DMS53 treated with DMSO at 0.1 percent for 48 hours (cell line): ENCODE measurements around the gene FRMD7.
"Not testable (repeated sequence)": the region's sequence is repeated elsewhere in the genome, so short reads cannot be mapped to it uniquely, and the experiment has no call there.

Experiments
- DNase-seq: peaks from one replicate; lab custom pipeline; 2025; ENCODE audit not compliant: unreplicated experiment; lab: John Stamatoyannopoulos, UW

FRMD7 gene

DNA sequence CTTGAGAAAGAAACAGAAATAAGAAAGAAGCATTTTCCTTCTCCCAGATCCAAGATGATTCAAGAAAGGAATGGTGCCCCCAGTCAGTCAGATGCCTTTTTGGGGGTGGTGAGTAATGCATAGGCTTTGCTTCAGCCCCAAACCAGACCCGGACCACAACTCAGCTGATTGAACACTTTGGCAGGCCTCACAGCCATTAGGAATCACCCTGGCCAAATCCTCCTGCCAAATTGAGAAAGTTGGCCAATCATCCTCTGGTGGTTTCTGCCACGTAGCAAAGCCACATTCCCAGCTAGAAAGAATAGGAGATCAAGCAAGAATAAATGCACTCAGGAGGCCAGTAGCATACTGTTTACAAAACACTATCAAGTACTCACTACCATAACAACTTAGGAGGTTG is 33.7 kb downstream of the FRMD7 start:
- DNase-seq, result no peak

DNA sequence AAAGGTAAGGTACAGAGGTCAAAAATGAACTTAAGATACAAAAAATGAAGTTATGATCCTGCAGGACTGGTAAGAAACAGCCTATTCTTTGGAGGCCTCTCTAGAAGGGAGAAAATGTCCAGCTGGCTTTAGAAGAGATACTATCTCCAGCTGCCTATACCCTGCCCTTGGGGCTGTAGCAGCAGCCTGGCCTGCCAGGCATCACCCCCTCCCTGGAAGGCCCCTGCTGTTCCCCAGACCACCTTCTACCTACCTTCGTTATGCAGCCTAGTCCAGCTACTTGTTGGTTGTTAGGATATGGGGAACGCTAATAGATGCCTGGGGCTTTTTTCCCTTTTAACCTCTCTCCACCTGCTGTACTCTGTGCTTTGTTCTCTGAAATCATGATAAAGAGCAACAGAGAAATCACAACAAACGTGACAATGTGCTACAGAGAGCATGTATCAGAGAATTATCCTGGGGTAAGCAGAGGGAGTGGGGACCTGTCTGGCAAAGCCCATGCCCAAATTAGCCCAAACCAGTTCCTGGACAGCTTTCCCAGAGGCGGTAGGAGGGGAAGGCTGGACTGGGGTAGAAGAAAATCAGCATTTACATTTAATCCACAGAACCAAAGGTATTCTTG is 34.5 kb downstream of the FRMD7 start:
- no peak for DNase-seq

DNA sequence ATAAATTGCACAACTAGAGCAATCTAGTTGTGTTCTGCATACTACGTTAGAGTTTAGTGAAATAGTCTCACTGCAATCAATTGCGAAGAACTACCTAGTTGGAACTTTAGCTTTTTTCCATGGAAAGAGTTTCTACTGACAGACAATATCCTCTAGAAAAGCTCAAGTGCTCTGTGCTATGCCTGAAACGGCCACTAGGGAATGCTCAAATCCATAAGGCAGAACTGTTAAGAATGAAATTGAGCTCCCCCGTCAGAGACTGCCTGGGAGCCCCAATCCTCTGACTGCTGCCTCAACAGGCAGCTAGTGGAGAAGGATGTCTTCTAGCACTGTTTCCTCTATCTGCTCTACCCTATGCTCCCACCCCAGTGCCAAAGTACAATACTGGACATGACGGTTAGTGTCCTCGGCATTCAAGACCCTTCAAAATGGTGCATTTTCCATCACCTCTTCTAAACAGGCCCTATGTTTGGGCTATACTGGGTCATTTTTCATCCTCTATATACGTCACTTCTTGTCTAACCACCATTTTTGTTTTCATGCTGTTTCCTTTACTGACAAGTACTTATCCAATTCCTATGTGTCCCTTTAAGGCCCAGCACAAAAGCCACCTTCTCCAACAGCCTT is 35.3 kb downstream of the FRMD7 start:
- DNase-seq, result peak; percentile 52

DNA sequence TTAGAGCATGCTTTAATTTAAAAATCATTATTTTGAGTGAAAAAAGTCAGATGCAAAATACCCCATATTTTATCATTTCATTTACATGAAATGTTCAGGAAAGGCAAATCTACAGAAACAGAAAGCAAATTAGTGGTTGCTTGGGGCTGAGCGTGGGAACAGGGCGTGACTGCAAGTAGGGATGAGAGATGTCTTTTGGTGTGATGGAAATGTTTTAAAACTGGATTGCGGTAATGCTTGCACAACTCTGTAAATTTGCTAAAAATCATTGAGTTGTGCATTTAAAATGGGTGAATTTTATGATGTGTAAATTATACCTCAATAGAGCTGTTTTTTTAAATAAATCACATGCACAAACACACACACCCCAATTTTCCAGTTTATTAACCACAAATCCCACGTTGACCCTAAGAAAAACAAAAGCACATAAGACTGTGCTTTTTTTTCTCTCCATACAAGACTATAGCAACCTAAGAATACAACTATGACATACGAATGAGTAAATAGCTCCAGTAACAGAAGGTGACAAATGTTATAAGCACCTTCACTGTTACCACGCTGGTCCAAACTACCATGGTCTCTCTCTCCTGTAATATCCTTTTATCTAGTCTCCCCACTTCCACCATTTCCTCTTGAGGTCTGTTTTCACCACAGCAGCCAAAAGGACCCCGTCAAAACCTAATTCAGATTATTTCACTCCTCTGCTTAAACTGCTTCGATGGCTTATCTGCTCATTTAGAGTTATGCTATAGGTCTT is 37.2 kb downstream of the FRMD7 start:
- DNase-seq, result no peak

DNA sequence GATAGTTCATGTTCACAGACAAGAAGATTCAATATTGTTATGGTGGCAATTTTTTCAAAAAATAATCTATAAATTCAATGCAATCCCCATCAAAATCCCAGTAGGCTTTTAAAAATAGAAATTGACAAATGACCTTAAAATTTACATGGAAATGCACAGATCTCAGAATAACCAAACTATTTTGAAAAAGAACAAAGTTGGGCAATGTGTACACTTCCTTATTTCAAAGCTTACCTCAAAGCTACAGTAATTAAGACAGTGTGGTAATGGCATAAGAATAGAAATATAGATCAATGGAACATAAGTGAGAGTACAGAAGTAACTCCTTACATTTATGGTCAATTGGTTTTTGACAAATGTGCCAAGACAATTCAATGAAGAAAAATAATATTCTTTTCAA is 39.0 kb downstream of the FRMD7 start:
- no peak for DNase-seq

DNA sequence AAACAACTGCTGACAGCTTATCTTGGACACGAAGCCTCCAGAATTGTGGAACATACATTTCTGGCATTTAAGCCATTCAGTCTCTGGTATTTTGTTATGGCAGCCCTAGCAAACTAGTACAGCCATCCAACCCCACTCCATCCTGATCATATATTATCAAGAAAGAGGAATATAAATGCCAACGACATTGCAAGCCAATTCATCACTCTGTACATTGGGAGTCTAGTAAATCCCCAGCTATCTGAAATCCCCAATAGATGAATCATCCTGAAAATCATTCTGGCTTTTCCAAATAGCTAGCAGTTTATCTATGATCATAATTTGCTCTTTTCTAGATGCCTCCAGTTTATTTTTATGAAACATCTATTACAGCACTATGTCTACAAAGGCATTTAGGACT is 41.1 kb downstream of the FRMD7 start:
- DNase-seq, result no peak

DNA sequence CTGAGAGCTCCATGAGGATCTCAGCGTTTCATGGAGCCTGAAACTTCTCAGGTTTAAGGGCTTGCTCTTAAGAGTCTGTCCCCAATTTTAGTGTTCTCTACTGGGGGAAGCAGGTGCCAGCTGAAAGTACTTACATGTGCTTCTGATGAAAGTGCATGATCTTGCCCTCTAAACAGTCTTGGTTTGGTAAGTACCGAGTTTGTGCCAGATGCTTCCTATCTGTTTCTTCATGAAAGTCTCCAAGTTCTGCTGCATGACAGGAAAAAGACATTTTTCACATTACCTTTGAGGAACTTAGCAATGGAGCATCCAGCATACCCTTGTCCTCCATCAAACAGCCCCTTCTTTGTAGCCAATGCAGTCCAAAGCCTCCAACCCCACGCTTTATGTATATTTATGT is 42.0 kb downstream of the FRMD7 start:
- DNase-seq, result no peak

DNA sequence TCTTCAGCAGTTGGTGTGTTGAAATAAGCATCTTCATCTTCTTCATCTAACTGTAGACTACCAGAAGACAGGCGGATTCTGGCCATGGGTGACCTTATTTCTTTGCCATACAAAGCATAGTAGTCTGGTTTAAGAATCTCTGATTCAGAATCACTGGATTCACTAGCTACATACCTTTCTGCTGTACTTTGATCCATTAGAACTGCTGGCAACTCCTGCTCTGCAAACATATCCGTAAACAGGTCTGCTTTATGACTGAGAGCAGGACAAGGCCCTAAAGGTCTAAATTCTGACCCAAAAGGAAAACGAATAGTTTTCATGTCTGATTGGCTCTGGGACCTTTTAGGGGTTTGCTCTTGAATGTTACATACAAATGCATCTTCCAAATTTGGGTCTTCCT is 49.9 kb downstream of the FRMD7 start:
- DNase-seq, result no peak

DNA sequence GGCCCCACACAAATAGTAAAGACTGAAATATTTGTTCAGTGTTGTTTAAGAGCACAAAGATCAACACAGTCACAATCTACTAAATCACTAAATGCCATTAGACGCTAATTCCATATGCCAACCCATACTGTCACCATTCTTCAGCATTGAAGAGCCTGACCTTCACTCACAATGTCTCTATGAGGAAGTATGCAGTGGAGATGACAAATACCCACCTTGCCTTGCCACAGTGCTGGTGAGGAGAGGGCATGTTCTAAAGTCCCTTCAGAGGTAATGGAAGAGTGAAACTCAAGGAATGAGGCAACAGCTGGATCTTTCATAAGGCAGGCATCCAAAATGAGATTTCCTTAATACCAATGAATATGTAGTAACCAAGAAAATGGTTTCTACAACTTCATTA is 50.4 kb downstream of the FRMD7 start:
- no peak for DNase-seq

DNA sequence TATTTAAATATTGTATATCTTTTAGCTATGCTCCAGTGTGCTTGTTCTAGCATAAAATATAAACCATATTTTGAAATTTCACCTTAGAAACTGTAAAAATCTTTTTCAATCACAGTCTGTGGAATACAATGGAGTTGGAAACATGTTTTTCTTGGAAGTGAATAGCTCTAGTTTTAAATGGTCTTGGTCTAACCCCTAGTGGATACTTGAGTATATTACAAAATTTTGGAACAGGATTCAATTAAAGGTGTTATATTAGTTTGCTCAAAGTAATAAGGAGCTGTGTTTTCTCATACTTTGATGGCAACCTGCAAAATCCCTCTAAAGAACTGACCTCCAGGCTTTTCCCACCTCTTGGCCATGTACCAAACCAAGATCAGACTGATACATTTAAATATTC is 56.6 kb downstream of the FRMD7 start:
- DNase-seq, result no peak

DNA sequence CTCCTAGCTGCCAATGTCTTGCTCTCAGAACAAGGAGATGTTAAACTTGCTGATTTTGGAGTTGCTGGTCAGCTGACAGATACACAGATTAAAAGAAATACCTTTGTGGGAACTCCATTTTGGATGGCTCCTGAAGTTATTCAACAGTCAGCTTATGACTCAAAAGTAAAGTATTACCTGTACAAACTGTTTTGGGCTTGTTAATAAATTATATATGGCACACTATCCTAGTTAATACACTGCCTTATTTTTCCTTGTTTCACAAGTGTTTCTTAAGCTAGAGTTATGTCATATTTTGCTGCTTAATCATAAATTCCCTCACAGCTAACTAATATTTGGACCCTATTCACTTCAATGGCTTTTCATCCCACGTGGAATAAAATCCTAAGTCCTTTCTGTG is 59.4 kb downstream of the FRMD7 start:
- DNase-seq, result no peak

DNA sequence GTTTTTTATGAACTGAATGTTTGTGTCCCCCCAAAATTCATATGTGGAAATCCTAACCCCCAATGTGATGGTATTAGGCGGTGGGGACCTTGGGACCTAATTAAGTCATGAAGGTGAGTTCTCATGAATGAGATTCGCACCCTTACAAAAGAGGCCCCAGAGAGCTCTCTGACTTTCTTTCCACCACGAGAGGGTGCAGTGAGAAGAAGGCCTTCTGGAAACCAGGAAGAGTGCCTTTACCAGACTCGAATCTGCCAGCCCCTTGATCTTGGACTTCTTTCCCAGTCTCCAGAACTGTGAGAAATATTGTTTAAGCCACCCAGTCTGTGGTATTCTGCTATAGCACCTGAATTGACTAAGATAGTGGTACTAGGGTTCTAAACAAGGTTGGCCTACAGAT is 64.0 kb downstream of the FRMD7 start:
- DNase-seq, result no peak

DNA sequence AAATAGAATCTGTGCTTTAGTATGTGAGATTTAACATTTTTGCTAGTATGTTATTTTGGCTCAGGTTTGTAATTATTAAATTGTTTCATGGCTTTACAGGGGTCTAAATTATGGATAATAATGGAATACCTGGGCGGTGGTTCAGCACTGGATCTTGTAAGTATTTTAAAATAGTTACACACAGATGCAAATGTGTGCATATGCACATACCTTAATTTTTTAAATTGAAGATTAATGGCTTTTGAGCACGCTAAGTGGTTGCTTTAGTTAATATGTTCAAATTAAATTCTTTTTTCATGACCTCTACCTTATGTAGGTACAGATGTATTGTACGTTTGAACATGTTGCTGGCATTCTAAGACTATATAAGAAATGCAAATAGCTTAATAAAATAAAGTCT is 64.5 kb downstream of the FRMD7 start:
- DNase-seq, result no peak

DNA sequence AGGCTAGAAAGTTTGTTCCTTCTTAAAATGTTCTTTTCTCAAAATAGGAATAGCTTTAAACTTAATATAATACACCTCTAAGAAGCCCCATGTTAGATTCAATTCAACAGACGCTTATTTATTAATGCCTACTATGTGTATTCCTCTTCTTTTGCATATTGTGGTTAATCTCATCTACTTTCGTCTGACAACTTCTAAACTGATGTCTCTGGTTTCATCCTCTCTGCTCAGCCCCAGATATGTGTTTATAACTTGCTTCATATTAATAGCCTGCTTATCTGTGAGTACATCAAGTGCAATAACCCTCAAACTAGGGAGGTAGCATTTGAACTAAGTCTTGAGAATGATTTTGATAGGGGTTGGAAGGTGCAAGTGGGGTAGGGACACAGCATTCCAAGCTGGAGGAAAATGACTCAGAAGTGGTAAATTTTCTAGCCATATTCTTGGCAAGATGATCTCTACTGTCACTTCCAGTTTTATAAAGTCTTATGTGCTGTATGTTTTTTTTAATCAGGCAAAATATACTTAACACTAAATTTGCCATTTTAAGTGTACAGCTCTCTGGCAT is 67.8 kb downstream of the FRMD7 start:
- DNase-seq, result no peak

DNA sequence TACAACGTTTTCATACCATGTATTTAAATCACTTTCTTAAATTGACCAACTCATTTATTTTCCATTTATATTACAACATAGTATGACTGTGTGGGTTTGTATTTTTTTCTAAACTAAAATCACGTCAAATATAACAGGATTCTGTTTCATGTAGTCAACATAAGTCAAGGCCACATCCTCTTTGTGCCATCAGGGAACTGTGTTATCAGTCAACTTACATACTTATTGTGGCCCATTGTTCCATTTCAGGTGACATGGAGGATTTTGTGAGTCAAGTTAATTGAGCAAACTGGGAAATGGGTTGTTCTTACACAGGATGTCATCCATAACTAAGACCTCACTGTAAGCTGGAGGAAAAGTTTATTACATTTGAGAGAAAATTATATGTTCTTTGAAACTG is 68.8 kb downstream of the FRMD7 start:
- DNase-seq, result no peak

DNA sequence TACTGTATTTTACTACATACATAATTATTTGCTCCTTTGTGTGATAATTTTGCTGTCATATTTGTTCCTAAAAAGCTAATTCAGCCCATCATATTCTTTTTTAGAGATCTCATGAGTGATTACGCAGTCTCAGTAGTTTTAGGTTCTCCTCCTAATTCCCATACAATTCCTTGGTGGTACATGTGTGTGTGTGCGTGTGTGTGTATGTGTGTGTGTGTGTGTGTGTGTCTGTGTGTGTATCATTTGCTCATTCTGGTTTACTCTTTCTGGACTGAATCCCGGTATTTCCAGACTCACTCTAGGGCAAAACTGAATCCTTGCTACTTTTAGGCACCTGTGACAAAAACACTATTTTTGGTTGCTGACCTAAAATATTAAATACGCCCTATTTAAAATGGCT is 69.8 kb downstream of the FRMD7 start:
- no peak for DNase-seq

DNA sequence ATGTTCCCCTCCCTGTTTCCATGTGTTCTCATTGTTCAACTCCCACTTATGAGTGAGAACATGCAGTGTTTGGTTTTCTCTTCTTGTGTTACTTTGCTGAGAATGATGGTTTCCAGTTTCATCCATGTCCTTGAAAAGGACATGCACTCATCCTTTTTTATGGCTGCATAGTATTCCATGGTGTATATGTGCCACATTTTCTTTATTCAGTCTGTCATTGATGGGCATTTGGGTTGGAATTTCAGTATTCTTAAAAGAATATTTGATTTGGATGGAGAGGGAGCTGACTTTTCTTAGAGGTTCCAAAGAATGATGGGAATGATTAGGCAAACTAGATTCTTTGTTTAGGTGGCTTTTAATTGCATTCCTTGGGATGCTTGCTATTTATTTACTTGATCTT is 76.0 kb downstream of the FRMD7 start:
- DNase-seq, result not testable (repeated sequence)

DNA sequence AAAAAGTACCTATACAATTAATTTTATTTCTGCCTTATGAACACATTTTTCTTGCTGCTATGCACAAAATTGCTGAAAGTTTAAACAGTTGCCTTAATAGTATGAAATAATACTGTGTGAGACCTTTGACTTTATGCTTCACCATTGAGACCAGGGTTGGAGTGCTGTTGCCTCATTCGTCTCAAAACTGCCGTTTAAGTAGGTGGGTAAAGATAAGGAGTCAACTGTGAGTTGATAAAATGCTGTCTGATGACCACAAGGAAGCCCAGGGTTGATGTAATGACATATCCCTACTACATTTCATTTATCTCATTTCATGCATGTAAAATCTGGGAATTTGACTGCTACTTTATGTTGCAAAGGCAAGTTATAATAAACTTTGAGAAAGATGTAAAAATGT is 81.3 kb downstream of the FRMD7 start:
- DNase-seq, result no peak

DNA sequence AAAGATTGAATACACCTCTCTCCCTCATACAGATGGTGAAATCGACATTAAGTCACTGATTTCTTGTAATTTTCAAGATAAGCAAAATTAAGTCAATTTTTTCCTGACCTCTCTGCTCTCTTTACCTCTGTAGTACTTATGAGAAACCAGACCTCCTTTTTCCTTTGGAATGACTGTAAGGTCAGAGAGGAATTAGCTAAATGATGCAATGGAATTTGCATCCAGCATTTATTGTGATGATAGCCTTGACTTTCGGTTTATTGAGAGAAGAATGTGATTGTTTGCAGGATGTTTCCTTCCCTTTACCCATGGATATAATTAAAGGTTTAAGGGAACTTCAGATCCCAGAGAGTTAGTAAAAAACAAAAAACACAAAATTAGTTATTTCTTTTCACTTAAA is 82.4 kb downstream of the FRMD7 start:
- DNase-seq, result no peak

DNA sequence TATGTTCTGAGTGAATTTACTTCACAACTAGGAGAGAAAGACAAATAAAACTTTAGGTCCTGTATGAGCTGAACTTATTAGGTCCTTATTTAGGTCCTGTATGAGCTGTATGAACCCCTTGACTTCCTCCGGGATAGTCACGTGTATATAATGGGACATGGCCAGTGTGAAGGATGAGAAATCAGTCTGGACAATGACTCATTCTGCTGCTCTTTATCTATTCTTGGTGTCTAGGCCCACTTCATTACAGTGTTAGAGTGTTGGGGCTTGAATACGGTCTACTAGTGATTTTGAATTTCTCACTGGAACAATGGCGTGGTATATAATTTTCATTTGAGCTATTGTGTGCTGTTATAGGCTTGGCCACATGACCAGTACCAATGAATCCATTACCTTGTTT is 82.9 kb downstream of the FRMD7 start:
- no peak for DNase-seq

DNA sequence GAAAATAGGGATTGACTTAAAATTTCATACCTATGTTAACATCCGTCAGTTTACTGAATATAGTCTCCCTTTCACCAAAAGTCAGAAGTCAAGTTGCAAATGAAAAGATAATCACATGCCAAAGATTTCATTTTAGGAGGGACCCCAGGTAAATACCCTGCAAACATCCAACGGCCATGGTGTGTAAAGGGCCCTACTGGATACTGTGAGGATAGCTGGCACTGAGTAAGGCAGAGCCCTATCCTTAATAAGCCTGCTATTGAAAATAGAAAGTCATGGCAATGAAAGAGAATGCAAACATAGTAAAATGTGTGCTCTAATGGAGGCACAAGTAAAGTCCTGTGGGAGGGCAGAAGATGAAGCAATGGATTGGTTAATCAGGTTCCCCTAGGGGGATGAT is 83.8 kb downstream of the FRMD7 start:
- DNase-seq, result no peak

DNA sequence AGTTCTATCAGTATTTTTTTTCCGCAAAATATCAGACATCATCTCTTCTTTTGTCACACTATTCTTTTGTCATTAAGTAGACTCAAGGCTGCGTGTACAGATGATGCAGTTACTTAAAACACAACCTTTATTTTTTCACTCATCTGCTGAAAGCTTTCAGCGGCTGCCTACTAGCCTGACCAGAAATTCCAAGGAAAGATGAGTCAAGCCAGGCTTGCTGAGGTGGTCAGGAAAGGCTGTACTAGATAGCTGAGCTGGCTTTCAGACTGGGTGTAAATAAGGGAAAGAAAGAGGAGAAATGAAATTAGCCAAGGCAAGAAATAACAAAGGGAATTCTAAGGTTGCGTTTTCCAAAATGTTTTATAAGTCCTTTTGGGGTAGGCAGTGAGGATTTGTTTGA is 86.8 kb downstream of the FRMD7 start:
- DNase-seq, result no peak
